ENCODE measurements around the gene COP1. TPM values are rescaled to one million over a fixed set of nuclear protein-coding genes. Genes with fewer than 3 reads are reported as not detected.

COP1 gene
- total RNA-seq, 1 donor from 2014 or later = 52.1 TPM

GRCh38 chr1:176046926-176047325 is 160.2 kb downstream of the COP1 start:
- no peaks in the 10 kb centered on the region for H3K4me1 Mint-ChIP-seq
- peaks cover 35% of the 10 kb centered on the region for H3K36me3 Mint-ChIP-seq (ENCODE audit: low read depth)
- POLR2A ChIA-PET = no interaction called here
- no peaks in the 10 kb centered on the region for H3K9me3 Mint-ChIP-seq
- H3K27me3 Mint-ChIP-seq = no peaks in the 10 kb centered on the region
- no peak for ATAC-seq (ENCODE audit: low read depth)
- intact Hi-C loops (cut with micrococcal nuclease) = no loop called here
- no peak overlapping the region for H3K4me3 Mint-ChIP-seq
- DNase-seq = no peak
- CTCF ChIA-PET = no interaction called here
- TF ChIP-seq CTCF (IDR thresholded peaks at IDR 0.05) = no peak
- no peak overlapping the region for H3K27ac Mint-ChIP-seq

- H3K27ac Mint-ChIP-seq = no peak overlapping the region
- peaks cover 54% of the 10 kb centered on the region for H3K36me3 Mint-ChIP-seq (ENCODE audit: low read depth)
- H3K4me1 Mint-ChIP-seq = no peaks in the 10 kb centered on the region
- no peak overlapping the region for H3K4me3 Mint-ChIP-seq
- intact Hi-C loops (cut with micrococcal nuclease) = no loop called here
- no peak for TF ChIP-seq CTCF (IDR thresholded peaks at IDR 0.05)
- H3K9me3 Mint-ChIP-seq = no peaks in the 10 kb centered on the region
- no peak for DNase-seq
- no peaks in the 10 kb centered on the region for H3K27me3 Mint-ChIP-seq
- ChIA-PET CTCF (no interaction called here), POLR2A (no interaction called here)
- ATAC-seq (ENCODE audit: low read depth) = no peak
Measured at GRCh38 chr1:176043537-176043936, 163.5 kb downstream of the COP1 start.

GRCh38 chr1:176033881-176034280 is 173.2 kb downstream of the COP1 start:
- H3K9me3 Mint-ChIP-seq = no peaks in the 10 kb centered on the region
- H3K27ac Mint-ChIP-seq = no peak overlapping the region
- CTCF ChIA-PET = no interaction called here
- peaks cover 64% of the 10 kb centered on the region for H3K36me3 Mint-ChIP-seq (ENCODE audit: low read depth)
- no peak for TF ChIP-seq CTCF (IDR thresholded peaks at IDR 0.05)
- H3K27me3 Mint-ChIP-seq = no peaks in the 10 kb centered on the region
- intact Hi-C loops (cut with micrococcal nuclease) = no loop called here
- POLR2A ChIA-PET = no interaction called here
- DNase-seq (no peak), ATAC-seq (ENCODE audit: low read depth) (no peak)
- H3K4me3 Mint-ChIP-seq = no peak overlapping the region
- H3K4me1 Mint-ChIP-seq = no peaks in the 10 kb centered on the region

- intact Hi-C loops (cut with micrococcal nuclease) = no loop called here
- Mint-ChIP-seq H3K4me1 (no peaks in the 10 kb centered on the region), H3K27ac (no peak overlapping the region), H3K27me3 (no peaks in the 10 kb centered on the region), H3K4me3 (no peak overlapping the region), H3K9me3 (no peaks in the 10 kb centered on the region), H3K36me3 (ENCODE audit: low read depth) (peaks cover 60% of the 10 kb centered on the region)
- ATAC-seq (ENCODE audit: low read depth) (no peak), DNase-seq (no peak)
- CTCF ChIA-PET = no interaction called here
- POLR2A ChIA-PET = no interaction called here
- no peak for TF ChIP-seq CTCF (IDR thresholded peaks at IDR 0.05)
Measured at GRCh38 chr1:176033474-176033873, 173.6 kb downstream of the COP1 start.

GRCh38 chr1:176032040-176032645 is 174.9 kb downstream of the COP1 start:
- H3K27me3 Mint-ChIP-seq = no peaks in the 10 kb centered on the region
- CTCF ChIA-PET = no interaction called here

More at GRCh38 chr1:176032040-176032645, 174.9 kb downstream of the COP1 start:
- Mint-ChIP-seq H3K27ac (no peak overlapping the region), H3K36me3 (ENCODE audit: low read depth) (peaks cover 57% of the 10 kb centered on the region), H3K9me3 (no peaks in the 10 kb centered on the region), H3K4me1 (peaks cover 5% of the 10 kb centered on the region), H3K4me3 (no peak overlapping the region)
- DNase-seq (no peak), ATAC-seq (ENCODE audit: low read depth) (no peak)
- intact Hi-C loops (cut with micrococcal nuclease) = no loop called here
- POLR2A ChIA-PET = no interaction called here
- TF ChIP-seq CTCF (IDR thresholded peaks at IDR 0.05) = no peak
